H1 (cell line): ENCODE results near the gene AGT.

Experiments
- CEBPB ChIP-seq: IDR thresholded peaks from 2 replicates; pipeline ENCODE4 v1.6.1; 2012; ENCODE audit warnings: low read depth, low read length
- CHD2 ChIP-seq: IDR thresholded peaks from 2 replicates; pipeline ENCODE4 v1.6.1; 2012; ENCODE audit warnings: low read length, improper control_type of control experiment
- CTCF ChIP-seq, 3 experiments: IDR thresholded peaks; 1 replicate in 2 of 3; 2 replicates in 1 of 3; pipeline versions ENCODE4 v1.5.1 to v1.6.1; 2011; ENCODE audit warnings: low read length in 3 of 3, mild to moderate bottlenecking in 3 of 3, inconsistent platforms in 2 of 3, low read depth in 1 of 3, moderate library complexity in 1 of 3; ENCODE audit not compliant: insufficient read depth in 1 of 3; ENCODE audit errors: control extremely low read depth in 1 of 3
- EGR1 ChIP-seq: IDR thresholded peaks from 2 replicates; pipeline ENCODE4 v1.6.1; 2011; ENCODE audit warnings: low read depth, low read length, borderline replicate concordance
- EP300 ChIP-seq, 2 experiments: IDR thresholded peaks; 1 replicate in 1 of 2; 2 replicates in 1 of 2; pipeline ENCODE4 v1.6.1; 2011 to 2012; ENCODE audit warnings: low read depth in 2 of 2, low read length in 2 of 2, mild to moderate bottlenecking in 2 of 2, borderline replicate concordance in 1 of 2, inconsistent platforms in 1 of 2, moderate library complexity in 1 of 2
- JUND ChIP-seq: IDR thresholded peaks from 2 replicates; pipeline ENCODE4 v1.6.1; 2011; ENCODE audit warnings: mild to moderate bottlenecking, improper control_type of control experiment, low read length
- MAX ChIP-seq: IDR thresholded peaks from 2 replicates; pipeline ENCODE4 v1.6.1; 2012; ENCODE audit warnings: inconsistent platforms
- PHF8 ChIP-seq: fragments of 200-600 bp; sonication (generic); conservative IDR thresholded peaks from 2 replicates; pipeline ENCODE4 v1.7.1; 2012; ENCODE audit warnings: low read depth, mild to moderate bottlenecking, inconsistent platforms, low read length, moderate library complexity
- POLR2AphosphoS5 ChIP-seq: IDR thresholded peaks from 2 replicates; pipeline ENCODE4 v1.6.1; 2011; ENCODE audit warnings: low read depth, low read length
- SIN3A ChIP-seq, 2 experiments: IDR thresholded peaks in 1 of 2; conservative IDR thresholded peaks in 1 of 2; 2 replicates each; pipeline ENCODE4 v1.6.1; 2011 to 2012; ENCODE audit warnings: low read length in 2 of 2, improper control_type of control experiment in 1 of 2, low read depth in 1 of 2, mild to moderate bottlenecking in 1 of 2
- SP2 ChIP-seq: IDR thresholded peaks from 2 replicates; pipeline ENCODE4 v1.6.1; 2012; ENCODE audit warnings: mild to moderate bottlenecking, low read length, inconsistent platforms
- SUZ12 ChIP-seq: fragments of 200-600 bp; sonication (generic); IDR thresholded peaks from 2 replicates; pipeline ENCODE4 v1.6.1; 2012; ENCODE audit warnings: mild to moderate bottlenecking, inconsistent platforms, low read length, moderate library complexity, mixed read lengths
- TBP ChIP-seq: IDR thresholded peaks from 2 replicates; pipeline ENCODE4 v1.6.1; 2011; ENCODE audit warnings: low read depth, low read length, improper control_type of control experiment
- YY1 ChIP-seq: IDR thresholded peaks from 2 replicates; pipeline ENCODE4 v1.6.1; 2011; ENCODE audit warnings: low read depth, mild to moderate bottlenecking, low read length

GRCh38 chr1:230747127-230747730, 33.3 kb upstream of the AGT start, which contains the start of gene CAPN9:
- no peak for TF ChIP-seq MAX
- TF ChIP-seq SUZ12 = no peak
- no peak for TF ChIP-seq EGR1
- no peak for TF ChIP-seq CTCF (IDR thresholded peaks at IDR 0.05; ENCODE audit: control extremely low read depth in 1 of 3, insufficient read depth in 1 of 3, low read depth in 1 of 3, low read length in 3 of 3)
- TF ChIP-seq EP300 (IDR thresholded peaks at IDR 0.05; ENCODE audit: borderline replicate concordance in 1 of 2, low read depth in 2 of 2, low read length in 2 of 2) = no peak
- TF ChIP-seq CHD2 = no peak
- no peak for TF ChIP-seq CEBPB
- no peak for TF ChIP-seq YY1
- no peak for TF ChIP-seq TBP
- TF ChIP-seq PHF8 = no peak
- TF ChIP-seq SIN3A (conservative IDR thresholded peaks at IDR 0.05 in 1 of 2, IDR thresholded peaks at IDR 0.05 in 1 of 2; ENCODE audit: low read depth in 1 of 2, low read length in 2 of 2) = no peak
- no peak for TF ChIP-seq POLR2AphosphoS5
- TF ChIP-seq SP2 = no peak
- no peak for TF ChIP-seq JUND
